IMR-90 (cell line): Measurements from ENCODE around the gene BCL2L1. TPM values are rescaled to one million over a fixed set of nuclear protein-coding genes. Genes with fewer than 3 reads are reported as not detected.

Experiments
- ATAC-seq: fragments of 200-7000 bp; cut with Tn5 transposase; 2 replicates; pipeline ENCODE4 v1.9.1; 2020; ENCODE audit warnings: low read depth, mild to moderate bottlenecking, moderate library complexity
- BruUV-seq: library from RNA; stranded (reverse); fragments of 400-500 nt; replicated peaks from 2 replicates; lab custom pipeline; 2021; lab: Mats Ljungman, UMichigan
- CTCF ChIA-PET: fragments of 300-600 bp; formaldehyde crosslinking; extraction: SDS; loops from one replicate; lab custom pipeline; 2021; ENCODE audit warnings: antibody characterized with exemption; lab: Yijun Ruan, JAX
- POLR2A ChIA-PET: fragments of 300-600 bp; sonication (Branson Sonifier 250); formaldehyde crosslinking; loops from one replicate; lab custom pipeline; 2022; ENCODE audit warnings: antibody characterized with exemption; ENCODE audit not compliant: unreplicated experiment; lab: Charles Lee
- DNase-seq: peaks from one replicate; pipeline ENCODE4 v3.0.0; 2013
- H2AFZ ChIP-seq: replicated peaks from 2 replicates; pipeline ENCODE3; 2013; ENCODE audit warnings: low read length, mild to moderate bottlenecking; ENCODE audit not compliant: poor library complexity
- H2AK5ac ChIP-seq: 2 replicates; pipeline ENCODE4 v1.6.1; 2013; ENCODE audit warnings: low read depth, low read length, inconsistent platforms
- H2AK9ac ChIP-seq: replicated peaks from 2 replicates; pipeline ENCODE3; 2013; ENCODE audit warnings: mild to moderate bottlenecking, low read depth, low read length, moderate library complexity; ENCODE audit not compliant: poor library complexity
- H2BK120ac ChIP-seq: 2 replicates; pipeline ENCODE4 v1.6.1; 2013; ENCODE audit warnings: low read depth, low read length, inconsistent platforms
- H2BK15ac ChIP-seq: 3 replicates; pipeline ENCODE4 v1.6.1; 2013; ENCODE audit warnings: low read depth, low read length, inconsistent platforms
- H2BK20ac ChIP-seq: 2 replicates; pipeline ENCODE4 v1.6.1; 2013; ENCODE audit warnings: low read depth, mild to moderate bottlenecking, inconsistent platforms, low read length, moderate library complexity
- H2BK5ac ChIP-seq: 2 replicates; pipeline ENCODE4 v1.6.1; 2013; ENCODE audit warnings: mild to moderate bottlenecking, low read depth, low read length, inconsistent platforms; ENCODE audit not compliant: poor library complexity, severe bottlenecking
- H3K14ac ChIP-seq: replicated peaks from 2 replicates; pipeline ENCODE4 v1.6.1; 2013; ENCODE audit warnings: low read depth, low read length, inconsistent platforms
- H3K18ac ChIP-seq: 2 replicates; pipeline ENCODE4 v1.6.1; 2013; ENCODE audit warnings: low read depth, low read length, control low read depth
- H3K23ac ChIP-seq: 2 replicates; pipeline ENCODE4 v1.6.1; 2013; ENCODE audit warnings: low read depth, low read length, inconsistent platforms
- H3K27ac ChIP-seq: 2 replicates; pipeline ENCODE4 v1.5.1; 2013; ENCODE audit warnings: mild to moderate bottlenecking, control low read depth, low read length; ENCODE audit not compliant: insufficient read depth
- H3K27me3 ChIP-seq: 2 replicates; pipeline ENCODE4 v1.6.1; 2013; ENCODE audit warnings: low read length; ENCODE audit not compliant: control insufficient read depth, insufficient read depth
- H3K36me3 ChIP-seq: 2 replicates; pipeline ENCODE4 v1.6.1; 2013; ENCODE audit warnings: low read length, mixed read lengths; ENCODE audit not compliant: control insufficient read depth, insufficient read depth
- H3K4ac ChIP-seq: 2 replicates; pipeline ENCODE4 v1.6.1; 2013; ENCODE audit warnings: low read depth, low read length, inconsistent platforms
- H3K4me1 ChIP-seq: 2 replicates; pipeline ENCODE4 v1.6.1; 2013; ENCODE audit warnings: low read length, mixed read lengths; ENCODE audit not compliant: control insufficient read depth, insufficient read depth
- H3K4me2 ChIP-seq: 2 replicates; pipeline ENCODE4 v1.6.1; 2013; ENCODE audit warnings: low read depth, mild to moderate bottlenecking, control low read depth, low read length, moderate library complexity
- H3K4me3 ChIP-seq: 2 replicates; pipeline ENCODE4 v1.5.1; 2013; ENCODE audit warnings: low read depth, mild to moderate bottlenecking, control low read depth, low read length, moderate library complexity; ENCODE audit not compliant: insufficient read depth
- H3K56ac ChIP-seq: 2 replicates; pipeline ENCODE4 v1.6.1; 2013; ENCODE audit warnings: low read length, inconsistent platforms; ENCODE audit not compliant: insufficient read depth; ENCODE audit errors: extremely low read depth
- H3K79me1 ChIP-seq, 2 experiments: 2 replicates each; pipeline ENCODE4 v1.6.1; 2013; ENCODE audit warnings: low read length in 2 of 2, inconsistent platforms in 1 of 2, low read depth in 1 of 2
- H3K9ac ChIP-seq: 2 replicates; pipeline ENCODE4 v1.6.1; 2013; ENCODE audit warnings: low read depth, low read length, control low read depth
- H3K9me1 ChIP-seq: 2 replicates; pipeline ENCODE4 v1.6.1; 2013; ENCODE audit warnings: low read length, inconsistent platforms; ENCODE audit not compliant: insufficient read depth
- H3K9me3 ChIP-seq: 2 replicates; pipeline ENCODE4 v1.6.1; 2013; ENCODE audit warnings: low read length; ENCODE audit not compliant: control insufficient read depth, insufficient read depth
- H4K20me1 ChIP-seq: 2 replicates; pipeline ENCODE4 v1.6.1; 2013; ENCODE audit warnings: low read length, inconsistent platforms; ENCODE audit not compliant: insufficient read depth
- H4K5ac ChIP-seq: 2 replicates; pipeline ENCODE4 v1.6.1; 2013; ENCODE audit warnings: mild to moderate bottlenecking, low read depth, low read length, control low read depth
- H4K8ac ChIP-seq, 2 experiments: 2 replicates each; pipeline ENCODE4 v1.6.1; 2013; ENCODE audit warnings: low read depth in 2 of 2, low read length in 2 of 2, control low read depth in 1 of 2, inconsistent platforms in 1 of 2
- H4K91ac ChIP-seq: 2 replicates; pipeline ENCODE4 v1.6.1; 2013; ENCODE audit warnings: low read depth, low read length, inconsistent platforms; ENCODE audit not compliant: insufficient read depth
- BHLHE40 ChIP-seq: fragments of 150-350 bp; IDR thresholded peaks from 2 replicates; pipeline ENCODE4 v1.6.1; 2016; ENCODE audit warnings: mild to moderate bottlenecking, low read depth, low read length
- CHD1 ChIP-seq: IDR thresholded peaks from 2 replicates; pipeline ENCODE4 v1.6.1; 2012; ENCODE audit warnings: low read depth, low read length, improper control_type of control experiment
- FOS ChIP-seq: fragments of 150-350 bp; IDR thresholded peaks from 2 replicates; pipeline ENCODE4 v1.6.1; 2016; ENCODE audit warnings: low read depth, low read length
- MXI1 ChIP-seq: IDR thresholded peaks from 2 replicates; pipeline ENCODE4 v1.6.1; 2012; ENCODE audit warnings: low read depth, mild to moderate bottlenecking, low read length, moderate library complexity, borderline replicate concordance
- NFE2L2 ChIP-seq: fragments of 150-350 bp; IDR thresholded peaks from 2 replicates; pipeline ENCODE4 v1.6.1; 2016; ENCODE audit warnings: low read depth, mild to moderate bottlenecking, low read length
- POLR2A ChIP-seq: IDR thresholded peaks from 2 replicates; pipeline ENCODE4 v1.6.1; 2012; ENCODE audit warnings: mild to moderate bottlenecking, low read depth, low read length
- RAD21 ChIP-seq: IDR thresholded peaks from 2 replicates; pipeline ENCODE4 v1.6.1; 2012; ENCODE audit warnings: low read length, improper control_type of control experiment
- RFX5 ChIP-seq: IDR thresholded peaks from 2 replicates; pipeline ENCODE4 v1.8.0; 2012; ENCODE audit warnings: low read depth, mild to moderate bottlenecking, low read length, moderate library complexity
- WGBS, 2 experiments: methylation state at CpG; one replicate each; pipeline versions ENCODE4 v1.1.5 to v1.1.7; 2013; ENCODE audit warnings: missing lambda C conversion rate in 2 of 2; ENCODE audit not compliant: insufficient read length in 1 of 2; ENCODE audit errors: extremely low coverage in 2 of 2; 5-methylcytosine and 5-hydroxymethylcytosine counted together
- dilution Hi-C: fragments of 300-500 bp; cut with HindIII; formaldehyde crosslinking; loops from one replicate; pipeline ENCODE4 v1.14.3; 2018; ENCODE audit warnings: low sequenced_read_pairs; ENCODE audit not compliant: unreplicated experiment
- in situ Hi-C: fragments of 300-500 bp; cut with MboI; formaldehyde crosslinking; loops from 3 replicates; pipeline ENCODE4 v1.14.3; 2019; ENCODE audit warnings: low sequenced_read_pairs, inconsistent platforms, mixed read lengths
- intact Hi-C: fragments of 100-400 bp; cut with micrococcal nuclease; formaldehyde crosslinking; loops from 2 replicates; pipeline ENCODE4 v1.10.0; 2022
- polyA plus RNA-seq, 3 experiments: library from polyadenylated mRNA; depleted of rRNA; stranded (reverse); fragments of >200 nt; gene quantifications; 2 replicates each; pipeline ENCODE4 v1.2.3, GENCODE V29; 2012; ENCODE audit warnings: low replicate concordance in 1 of 3
- total RNA-seq: library from RNA; depleted of rRNA; stranded (reverse); fragments of >200 nt; gene quantifications from 2 replicates; pipeline ENCODE4 v1.2.3, GENCODE V29; 2012

The BCL2L1 gene
- total and polyA plus RNA-seq, 2 of the 4 experiments (the other 2 are of a cell fraction) = 40.2 to 41.9 TPM

DNA sequence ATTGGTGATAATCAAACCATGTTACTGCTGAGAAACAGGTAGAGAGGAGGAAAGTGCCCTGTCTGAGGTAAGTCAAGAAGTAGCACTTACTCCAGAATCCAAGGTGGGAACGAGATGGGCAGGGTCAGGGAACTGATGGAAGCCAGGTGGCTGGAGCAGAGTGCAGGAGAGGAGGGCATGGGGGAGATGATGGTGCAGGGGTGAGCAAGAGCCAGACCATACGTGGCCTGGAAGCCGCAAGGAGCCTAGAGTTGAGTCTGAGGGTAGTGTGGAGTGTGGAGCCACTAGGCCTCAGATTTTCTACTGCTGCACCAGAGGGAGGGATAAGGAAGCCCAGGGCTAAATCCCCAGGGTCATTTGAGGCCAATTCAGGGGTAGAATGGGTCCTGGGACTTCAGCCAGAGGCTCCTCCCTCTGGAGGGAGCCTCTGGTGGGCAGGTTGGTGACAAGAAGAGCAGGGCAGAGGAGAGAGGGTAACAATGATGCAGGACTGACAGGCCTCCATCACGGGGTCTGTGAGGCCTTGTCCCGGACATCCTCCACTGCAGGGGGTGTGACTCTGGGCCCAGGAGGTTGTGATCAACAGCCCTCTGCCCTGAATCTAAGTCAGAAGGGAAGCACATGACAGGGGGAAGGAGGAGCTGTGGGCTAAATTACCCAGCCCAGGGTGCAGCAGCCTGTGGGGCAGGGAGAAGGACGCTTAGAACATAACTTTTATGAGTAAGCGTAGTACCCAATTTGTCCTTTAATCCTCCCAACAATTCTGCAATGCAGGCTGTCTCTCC is 56.2 kb downstream of the BCL2L1 start (continued):
- TF ChIP-seq FOS (no peak), BHLHE40 (no peak), CHD1 (no peak), POLR2A (no peak), RFX5 (no peak), RAD21 (no peak), NFE2L2 (no peak), MXI1 (no peak)

DNA sequence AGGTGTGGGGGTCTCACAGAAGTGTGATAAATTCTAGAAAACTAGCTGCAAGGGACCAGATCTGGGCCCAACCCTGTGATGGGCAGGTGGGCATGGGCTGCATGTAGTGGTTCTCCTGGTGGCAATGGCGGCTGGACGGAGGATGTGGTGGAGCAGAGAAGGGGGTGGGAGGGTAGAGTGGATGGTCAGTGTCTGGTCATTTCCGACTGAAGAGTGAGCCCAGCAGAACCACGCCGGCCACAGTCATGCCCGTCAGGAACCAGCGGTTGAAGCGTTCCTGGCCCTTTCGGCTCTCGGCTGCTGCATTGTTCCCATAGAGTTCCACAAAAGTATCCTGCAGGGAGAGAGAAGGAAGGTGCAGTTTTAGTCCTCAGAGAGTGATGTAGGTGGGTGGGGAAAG is 56.9 kb downstream of the BCL2L1 start:
- Histone ChIP-seq H2BK20ac (no peak overlapping the region), H4K8ac (no peak overlapping the region), H3K56ac (no peak overlapping the region), H3K79me1 (peaks cover 34 to 88% of the 10 kb centered on the region in 2 experiments), H3K36me3 (peaks cover 20% of the 10 kb centered on the region), H3K9me3 (no peaks in the 10 kb centered on the region), H2AK9ac (peak overlapping the region; percentile 84), H3K27ac (no peak overlapping the region), H4K20me1 (peaks cover 31% of the 10 kb centered on the region), H3K14ac (no peak overlapping the region), H3K23ac (no peak overlapping the region), H4K91ac (no peak overlapping the region), H3K4me2 (no peak overlapping the region), H3K4ac (no peak overlapping the region), H2AFZ (no peak overlapping the region), H3K18ac (no peak overlapping the region), H3K9ac (no peak overlapping the region; the same call in 1 of the 2 replicates), H3K27me3 (no peaks in the 10 kb centered on the region), H2AK5ac (peak overlapping the region; percentile 7; the same call in 1 of the 2 replicates), H4K5ac (no peak overlapping the region), H3K4me1 (peaks cover 27% of the 10 kb centered on the region), H2BK15ac (no peak overlapping the region), H2BK120ac (no peak overlapping the region), H2BK5ac (no peak overlapping the region), H3K9me1 (peaks cover 36% of the 10 kb centered on the region), H3K4me3 (no peak overlapping the region)
- dilution Hi-C loops = no loop called here
- ChIA-PET CTCF (no interaction called here), POLR2A (no interaction called here)
- BruUV-seq = no TSS peak
- intact Hi-C loops = no loop called here
- in situ Hi-C loops = no loop called here
- TF ChIP-seq CHD1 = no peak
- no peak for ATAC-seq
- 57% methylated on average over 1 of the region's 10 CpGs; no CpG with 5 or more reads in 1 of the 2 experiments for WGBS, 2 experiments
- DNase-seq = no peak
